K562 (cell line): ENCODE measurements around the gene PPA2. TPM values are rescaled to one million over a fixed set of nuclear protein-coding genes. Genes with fewer than 3 reads are reported as not detected.

Experiments used
- ATF7 ChIP-seq: fragments of 450-650 bp; IDR thresholded peaks from 2 replicates; pipeline ENCODE4 v1.7.1; 2014; ENCODE audit warnings: mild to moderate bottlenecking, moderate library complexity
- CBFA2T3 ChIP-seq: fragments of 450-650 bp; IDR thresholded peaks from 2 replicates; pipeline ENCODE4 v1.6.1; 2017
- CBX3 ChIP-seq, 2 experiments: IDR thresholded peaks; 1 replicate in 1 of 2; 2 replicates in 1 of 2; pipeline ENCODE4 v1.6.1; 2012; ENCODE audit warnings: inconsistent platforms in 2 of 2, low read length in 2 of 2, borderline replicate concordance in 1 of 2, control low read depth in 1 of 2
- CC2D1A ChIP-seq: fragments of 450-650 bp; IDR thresholded peaks from 2 replicates; pipeline ENCODE4 v1.6.1; 2017; ENCODE audit warnings: mild to moderate bottlenecking
- CCNT2 ChIP-seq: IDR thresholded peaks from 2 replicates; pipeline ENCODE4 v1.6.1; 2011; ENCODE audit warnings: borderline replicate concordance, low read depth, mild to moderate bottlenecking, moderate library complexity, mixed read lengths, low read length; ENCODE audit not compliant: insufficient read length; ENCODE audit errors: extremely low read depth
- CEBPB ChIP-seq: fragments of 450-650 bp; IDR thresholded peaks from 2 replicates; pipeline ENCODE4 v1.6.1; 2016; ENCODE audit warnings: missing genetic modification characterization, missing compliant biosample characterization
- GATA2 ChIP-seq: sonication (generic); formaldehyde crosslinking; IDR thresholded peaks from 2 replicates; pipeline ENCODE4 v1.4.0; 2020; ENCODE audit warnings: mild to moderate bottlenecking, missing genetic modification reagents
- HDAC1 ChIP-seq, 2 experiments: fragments of 450-650 bp; IDR thresholded peaks; 2 replicates each; pipeline ENCODE4 v1.6.1; 2016 to 2017; ENCODE audit warnings: inconsistent platforms in 1 of 2, mild to moderate bottlenecking in 1 of 2, moderate library complexity in 1 of 2
- MCM7 ChIP-seq, 2 experiments: fragments of 450-650 bp; IDR thresholded peaks; 2 replicates each; pipeline ENCODE4 v1.6.1; 2016 to 2018
- MYBL2 ChIP-seq, 2 experiments: fragments of 450-650 bp in 1 of 2; sonication (generic) in 1 of 2; formaldehyde crosslinking in 1 of 2; IDR thresholded peaks; 2 replicates each; pipeline versions ENCODE4 v1.6.1 to v1.8.1; 2017 to 2022; ENCODE audit warnings: borderline replicate concordance in 1 of 2, inconsistent platforms in 1 of 2, low read depth in 1 of 2, mild to moderate bottlenecking in 1 of 2, missing genetic modification reagents in 1 of 2, moderate library complexity in 1 of 2
- NCOR1 ChIP-seq: fragments of 450-650 bp; IDR thresholded peaks from 2 replicates; pipeline ENCODE4 v1.6.1; 2016; ENCODE audit warnings: mild to moderate bottlenecking, moderate library complexity
- PML ChIP-seq: IDR thresholded peaks from 2 replicates; pipeline ENCODE4 v1.6.1; 2012; ENCODE audit warnings: low read length, inconsistent platforms
- RUNX1 ChIP-seq: sonication (generic); IDR thresholded peaks from 2 replicates; pipeline ENCODE4 v1.6.1; 2016; ENCODE audit warnings: antibody characterized with exemption, low read depth
- SMARCA4 ChIP-seq: fragments of 450-650 bp; IDR thresholded peaks from 2 replicates; pipeline ENCODE4 v1.6.1; 2016
- TAF1 ChIP-seq: IDR thresholded peaks from 2 replicates; pipeline ENCODE4 v1.6.1; 2011; ENCODE audit warnings: mild to moderate bottlenecking, low read length, moderate library complexity; ENCODE audit not compliant: insufficient read depth, control insufficient read depth, severe bottlenecking; ENCODE audit errors: extremely low read depth
- TCF3 ChIP-seq: sonication (generic); formaldehyde crosslinking; IDR thresholded peaks from 2 replicates; pipeline ENCODE4 v1.4.0; 2020; ENCODE audit warnings: mild to moderate bottlenecking, missing genetic modification reagents
- TEAD4 ChIP-seq, 2 experiments: sonication (generic) in 1 of 2; formaldehyde crosslinking in 1 of 2; IDR thresholded peaks; 2 replicates each; pipeline versions ENCODE4 v1.6.1 to v1.8.0; 2012 to 2022; ENCODE audit warnings: borderline replicate concordance in 1 of 2, inconsistent platforms in 1 of 2, low read length in 1 of 2, mild to moderate bottlenecking in 1 of 2, missing genetic modification reagents in 1 of 2
- TRIM24 ChIP-seq, 2 experiments: fragments of 450-650 bp; IDR thresholded peaks; 2 replicates each; pipeline ENCODE4 v1.6.1; 2016
- TRIM28 ChIP-seq: fragments of 450-650 bp; IDR thresholded peaks from 2 replicates; pipeline ENCODE4 v1.6.1; 2017
- ZNF184 ChIP-seq: sonication (generic); formaldehyde crosslinking; IDR thresholded peaks from 2 replicates; pipeline ENCODE4 v1.5.0; 2020; ENCODE audit warnings: missing genetic modification reagents
- ZNF239 ChIP-seq: fragments of 250-450 bp; sonication (Bioruptor Pico); IDR thresholded peaks from 2 replicates; pipeline ENCODE4 v1.4.0; 2020; ENCODE audit warnings: mild to moderate bottlenecking
- ZNF408 ChIP-seq: fragments of 250-450 bp; sonication (Bioruptor Pico); IDR thresholded peaks from 2 replicates; pipeline ENCODE4 v1.4.0; 2020; ENCODE audit warnings: low read depth, mild to moderate bottlenecking, moderate library complexity
- polyA plus RNA-seq, 8 experiments: library from polyadenylated mRNA; depleted of rRNA in 4 of 8; stranded (reverse) in 5 of 8; unstranded in 3 of 8; fragments of >200 nt; fragmentation: Nextera tagmentation in 2 of 8; fragmentation: Illumina TruSeq in 1 of 8; extraction: Ambion mirVana in 2 of 8; extraction: Trizol in 1 of 8; gene quantifications; 2 replicates each; pipeline versions ENCODE4 v1.2.1 to v1.2.3, GENCODE V29; 2011 to 2014; ENCODE audit warnings: inconsistent platforms in 1 of 8, missing spikeins in 1 of 8
- total RNA-seq, 7 experiments: library from RNA; depleted of rRNA in 6 of 7; stranded (reverse); fragments of >200 nt in 6 of 7; fragmentation: Illumina TruSeq in 2 of 7; extraction: Trizol in 2 of 7; gene quantifications; 2 replicates each; pipeline versions ENCODE4 v1.2.1 to v1.2.3, GENCODE V29; 2011 to 2021; ENCODE audit warnings: low replicate concordance in 1 of 7
- TF ChIP-seq, protein P1 (sequence below): fragments of 450-650 bp; conservative IDR thresholded peaks from 2 replicates; pipeline ENCODE4 v1.6.1; 2016; ENCODE audit warnings: missing genetic modification characterization, low read depth, mild to moderate bottlenecking, missing compliant biosample characterization, moderate library complexity
- TF ChIP-seq, protein P2 (sequence below): fragments of 450-650 bp; formaldehyde crosslinking; IDR thresholded peaks from 2 replicates; pipeline ENCODE4 v1.4.0; 2022; ENCODE audit warnings: mild to moderate bottlenecking, moderate library complexity
- TF ChIP-seq, protein P3 (sequence below): fragments of 450-650 bp; formaldehyde crosslinking; IDR thresholded peaks from 2 replicates; pipeline ENCODE4 v1.4.0; 2020; ENCODE audit warnings: mild to moderate bottlenecking, moderate library complexity
- TF ChIP-seq, protein P4 (sequence below): IDR thresholded peaks from 3 replicates; pipeline ENCODE4 v1.6.1; 2011; ENCODE audit warnings: borderline replicate concordance, mild to moderate bottlenecking; ENCODE audit not compliant: insufficient read length, insufficient read depth

PPA2 gene
- total and polyA plus RNA-seq, 9 of the 15 experiments (the other 6 are each of a cell fraction or from before 2014, with no cell fraction given), result 48.3 to 190 (median 109) TPM

DNA sequence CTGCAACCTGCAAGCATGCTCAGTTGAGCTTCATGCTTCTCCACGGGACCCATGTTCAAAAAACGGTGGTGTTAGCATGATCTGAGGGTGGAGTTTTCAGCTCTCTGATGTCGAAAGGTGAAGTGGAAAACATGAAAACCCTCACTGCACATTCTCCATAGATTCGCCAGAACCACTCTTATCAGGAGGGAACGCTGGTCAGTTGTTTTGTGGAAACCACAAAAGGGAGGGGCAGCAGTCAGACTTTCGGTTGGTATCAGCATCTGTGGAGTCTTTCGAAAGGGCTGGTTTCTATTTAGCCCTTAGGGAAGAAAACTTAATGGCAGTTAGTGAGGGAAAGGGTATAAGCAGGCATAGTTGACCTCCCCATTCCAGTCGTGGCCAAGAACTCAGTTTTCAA lies 12.6 kb downstream of the PPA2 start (continued):
- TF ChIP-seq, protein P1, sequence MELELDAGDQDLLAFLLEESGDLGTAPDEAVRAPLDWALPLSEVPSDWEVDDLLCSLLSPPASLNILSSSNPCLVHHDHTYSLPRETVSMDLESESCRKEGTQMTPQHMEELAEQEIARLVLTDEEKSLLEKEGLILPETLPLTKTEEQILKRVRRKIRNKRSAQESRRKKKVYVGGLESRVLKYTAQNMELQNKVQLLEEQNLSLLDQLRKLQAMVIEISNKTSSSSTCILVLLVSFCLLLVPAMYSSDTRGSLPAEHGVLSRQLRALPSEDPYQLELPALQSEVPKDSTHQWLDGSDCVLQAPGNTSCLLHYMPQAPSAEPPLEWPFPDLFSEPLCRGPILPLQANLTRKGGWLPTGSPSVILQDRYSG (tag), result no peak
- TF ChIP-seq MYBL2 (IDR thresholded peaks at IDR 0.05; ENCODE audit: low read depth), result peak; percentile 84
- no peak for TF ChIP-seq MYBL2 (CRISPR knock-in tag; IDR thresholded peaks at IDR 0.05; ENCODE audit: borderline replicate concordance)
- peak; percentile 62 for TF ChIP-seq PML
- TF ChIP-seq CEBPB (tag), result peak; percentile 86
- TF ChIP-seq NCOR1, result peak; percentile 73
- TF ChIP-seq TRIM24 (IDR thresholded peaks at IDR 0.05), result peak; percentile 83 to 86
- peak; percentile 84; the same call in 1 of the 2 replicates for TF ChIP-seq CC2D1A
- TF ChIP-seq, protein P2, sequence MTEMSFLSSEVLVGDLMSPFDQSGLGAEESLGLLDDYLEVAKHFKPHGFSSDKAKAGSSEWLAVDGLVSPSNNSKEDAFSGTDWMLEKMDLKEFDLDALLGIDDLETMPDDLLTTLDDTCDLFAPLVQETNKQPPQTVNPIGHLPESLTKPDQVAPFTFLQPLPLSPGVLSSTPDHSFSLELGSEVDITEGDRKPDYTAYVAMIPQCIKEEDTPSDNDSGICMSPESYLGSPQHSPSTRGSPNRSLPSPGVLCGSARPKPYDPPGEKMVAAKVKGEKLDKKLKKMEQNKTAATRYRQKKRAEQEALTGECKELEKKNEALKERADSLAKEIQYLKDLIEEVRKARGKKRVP (CRISPR knock-in tag), result peak; percentile 37; the same call in 1 of the 2 replicates
- TF ChIP-seq TEAD4 (IDR thresholded peaks at IDR 0.05; ENCODE audit: low read length), result peak; percentile 90
- TF ChIP-seq TEAD4 (CRISPR knock-in tag; IDR thresholded peaks at IDR 0.05; ENCODE audit: borderline replicate concordance), result no peak
- peak; percentile 89 for TF ChIP-seq CBFA2T3
- TF ChIP-seq TCF3 (CRISPR knock-in tag), result peak; percentile 84
- peak in 1 of 2 experiments; percentile 43; a peak in 2 of 4 replicates for TF ChIP-seq HDAC1 (IDR thresholded peaks at IDR 0.05)
- TF ChIP-seq CBX3 (IDR thresholded peaks at IDR 0.05; ENCODE audit: borderline replicate concordance in 1 of 2, low read length in 2 of 2), result peak in 1 of 2 experiments; percentile 65; a peak in 1 of 3 replicates
- TF ChIP-seq MCM7 (IDR thresholded peaks at IDR 0.05), result no peak
- no peak for TF ChIP-seq TAF1
- TF ChIP-seq ZNF408, result no peak
- TF ChIP-seq, protein P3, sequence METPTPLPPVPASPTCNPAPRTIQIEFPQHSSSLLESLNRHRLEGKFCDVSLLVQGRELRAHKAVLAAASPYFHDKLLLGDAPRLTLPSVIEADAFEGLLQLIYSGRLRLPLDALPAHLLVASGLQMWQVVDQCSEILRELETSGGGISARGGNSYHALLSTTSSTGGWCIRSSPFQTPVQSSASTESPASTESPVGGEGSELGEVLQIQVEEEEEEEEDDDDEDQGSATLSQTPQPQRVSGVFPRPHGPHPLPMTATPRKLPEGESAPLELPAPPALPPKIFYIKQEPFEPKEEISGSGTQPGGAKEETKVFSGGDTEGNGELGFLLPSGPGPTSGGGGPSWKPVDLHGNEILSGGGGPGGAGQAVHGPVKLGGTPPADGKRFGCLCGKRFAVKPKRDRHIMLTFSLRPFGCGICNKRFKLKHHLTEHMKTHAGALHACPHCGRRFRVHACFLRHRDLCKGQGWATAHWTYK (CRISPR knock-in tag), result no peak
- TF ChIP-seq, protein P4, sequence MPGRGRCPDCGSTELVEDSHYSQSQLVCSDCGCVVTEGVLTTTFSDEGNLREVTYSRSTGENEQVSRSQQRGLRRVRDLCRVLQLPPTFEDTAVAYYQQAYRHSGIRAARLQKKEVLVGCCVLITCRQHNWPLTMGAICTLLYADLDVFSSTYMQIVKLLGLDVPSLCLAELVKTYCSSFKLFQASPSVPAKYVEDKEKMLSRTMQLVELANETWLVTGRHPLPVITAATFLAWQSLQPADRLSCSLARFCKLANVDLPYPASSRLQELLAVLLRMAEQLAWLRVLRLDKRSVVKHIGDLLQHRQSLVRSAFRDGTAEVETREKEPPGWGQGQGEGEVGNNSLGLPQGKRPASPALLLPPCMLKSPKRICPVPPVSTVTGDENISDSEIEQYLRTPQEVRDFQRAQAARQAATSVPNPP, result no peak
- TF ChIP-seq RUNX1, result 0 out of 2 replicates have a peak, but pooled peaks have one; percentile 59
- 0 out of 2 replicates have a peak, but pooled peaks have one; percentile 22 for TF ChIP-seq TRIM28
- TF ChIP-seq ZNF239, result peak; percentile 45; the same call in 1 of the 2 replicates
- peak; percentile 85 for TF ChIP-seq SMARCA4
- peak; percentile 29 for TF ChIP-seq CCNT2
- TF ChIP-seq ZNF184, result no peak
- TF ChIP-seq ATF7, result peak; percentile 37; the same call in 1 of the 2 replicates
- TF ChIP-seq GATA2 (CRISPR knock-in tag), result peak; percentile 70
